K562 (cell line): ENCODE results near the gene GDF2. TPM values are rescaled to one million over a fixed set of nuclear protein-coding genes. Genes with fewer than 3 reads are reported as not detected.

Experiments used
- ATAC-seq: fragments of 200-7000 bp; cut with Tn5 transposase; 3 replicates; pipeline ENCODE4 v1.9.1; 2020; ENCODE audit warnings: moderate library complexity
- BruUV-seq: library from RNA; stranded (reverse); fragments of 400-500 nt; replicated peaks from 2 replicates; lab custom pipeline; 2021; lab: Mats Ljungman, UMichigan
- CTCF ChIA-PET: fragments of 300-600 bp; formaldehyde crosslinking; extraction: SDS; loops from one replicate; lab custom pipeline; 2021; ENCODE audit warnings: low intra/inter-chr PET ratio; lab: Yijun Ruan, JAX
- POLR2A ChIA-PET: fragments of 300-600, 350-650 bp; sonication (Branson Sonifier 250); formaldehyde crosslinking; extraction: SDS; loops from one replicate; lab custom pipeline; 2021; ENCODE audit warnings: antibody characterized with exemption, inconsistent platforms; lab: Yijun Ruan, JAX
- DNase-seq, 4 experiments: peaks; one replicate each; pipeline versions ENCODE4 v3.0.0 to v3.0.0-alpha.2; 2011 to 2018; ENCODE audit warnings: low spot score in 3 of 4, mixed read lengths in 3 of 4; ENCODE audit errors: extremely low read depth in 1 of 4
- FAIRE-seq: peaks from 2 replicates; lab custom pipeline; 2011; peaks lifted over from hg19 to GRCh38; lab: Jason Lieb, UNC
- H2AFZ ChIP-seq: 2 replicates; pipeline ENCODE4 v1.6.0; 2011; ENCODE audit warnings: low read depth, low read length, control low read depth, inconsistent platforms
- H3K27ac ChIP-seq: fragments of 200-600 bp; 3 replicates; pipeline ENCODE4 v1.8.0; 2011; ENCODE audit warnings: low read depth, mild to moderate bottlenecking, control low read depth, inconsistent platforms, low read length, moderate library complexity, mixed read lengths; ENCODE audit errors: extremely low read depth
- H3K27me3 ChIP-seq, 2 experiments: fragments of 300-600 bp in 1 of 2; 2 replicates in 1 of 2; 3 replicates in 1 of 2; pipeline versions ENCODE4 v1.6.0 to v1.8.0; 2011; ENCODE audit warnings: inconsistent platforms in 2 of 2, low read length in 2 of 2, mild to moderate bottlenecking in 1 of 2, mixed read lengths in 1 of 2, moderate library complexity in 1 of 2; ENCODE audit not compliant: control insufficient read depth in 2 of 2, insufficient read depth in 2 of 2
- H3K36me3 ChIP-seq: fragments of 300-600 bp; 3 replicates; pipeline ENCODE4 v1.8.0; 2011; ENCODE audit warnings: mild to moderate bottlenecking, low read length, inconsistent platforms; ENCODE audit not compliant: control insufficient read depth, insufficient read depth
- H3K4me1 ChIP-seq, 2 experiments: fragments of 200-600 bp in 1 of 2; replicated peaks in 1 of 2; 2 replicates in 1 of 2; 3 replicates in 1 of 2; pipeline versions ENCODE4 v1.5.1 to v1.8.0; 2011; ENCODE audit warnings: inconsistent platforms in 2 of 2, low read length in 2 of 2, mild to moderate bottlenecking in 1 of 2, mixed read lengths in 1 of 2, moderate library complexity in 1 of 2; ENCODE audit not compliant: control insufficient read depth in 2 of 2, insufficient read depth in 2 of 2
- H3K4me2 ChIP-seq: 2 replicates; pipeline ENCODE4 v1.6.1; 2011; ENCODE audit warnings: low read length, control low read depth, inconsistent platforms, mixed read lengths; ENCODE audit not compliant: insufficient read depth
- H3K4me3 ChIP-seq: fragments of 200-600 bp; sonication (generic), shearing (Covaris generic); 2 replicates; pipeline ENCODE4 v1.5.1; 2016; ENCODE audit warnings: control low read depth, inconsistent platforms
- H3K79me2 ChIP-seq: fragments of 200-600 bp; 3 replicates; pipeline ENCODE4 v1.8.0; 2011; ENCODE audit warnings: low read length, inconsistent platforms; ENCODE audit not compliant: control insufficient read depth, insufficient read depth
- H3K9ac ChIP-seq, 2 experiments: 2 replicates each; pipeline versions ENCODE4 v1.6.0 to v1.6.1; 2011; ENCODE audit warnings: low read depth in 2 of 2, low read length in 2 of 2, control low read depth in 1 of 2, inconsistent platforms in 1 of 2, mild to moderate bottlenecking in 1 of 2, mixed read lengths in 1 of 2; ENCODE audit not compliant: insufficient read depth in 1 of 2
- H3K9me1 ChIP-seq: one replicate; pipeline ENCODE4 v1.6.0; 2011; ENCODE audit warnings: inconsistent platforms, mild to moderate bottlenecking, low read length, moderate library complexity; ENCODE audit not compliant: control insufficient read depth, insufficient read depth
- H3K9me3 ChIP-seq: replicated peaks from 2 replicates; pipeline ENCODE4 v1.5.1; 2011; ENCODE audit warnings: low read depth, low read length, inconsistent platforms; ENCODE audit not compliant: control insufficient read depth, insufficient read depth
- H4K20me1 ChIP-seq: replicated peaks from 2 replicates; pipeline ENCODE4 v1.6.1; 2011; ENCODE audit warnings: low read length, inconsistent platforms, mixed read lengths; ENCODE audit not compliant: control insufficient read depth, insufficient read depth
- ATF4 ChIP-seq: fragments of 450-650 bp; formaldehyde crosslinking; IDR thresholded peaks from 2 replicates; pipeline ENCODE4 v1.4.0; 2022; ENCODE audit warnings: mild to moderate bottlenecking, moderate library complexity
- CBX5 ChIP-seq: IDR thresholded peaks from 2 replicates; pipeline ENCODE4 v1.6.1; 2014; ENCODE audit warnings: low read depth, borderline replicate concordance
- CHD2 ChIP-seq: IDR thresholded peaks from 2 replicates; pipeline ENCODE4 v1.6.1; 2011; ENCODE audit warnings: low read depth, low read length
- JUNB ChIP-seq: fragments of 450-650 bp; formaldehyde crosslinking; conservative IDR thresholded peaks from 2 replicates; pipeline ENCODE4 v1.4.0; 2020; ENCODE audit warnings: mild to moderate bottlenecking
- KLF16 ChIP-seq: IDR thresholded peaks from 2 replicates; pipeline ENCODE4 v1.6.1; 2016; ENCODE audit warnings: antibody characterized with exemption
- MEIS2 ChIP-seq: fragments of 450-650 bp; IDR thresholded peaks from 2 replicates; pipeline ENCODE4 v1.6.1; 2014; ENCODE audit warnings: mild to moderate bottlenecking; ENCODE audit not compliant: partially characterized antibody
- NCOR1 ChIP-seq: fragments of 450-650 bp; IDR thresholded peaks from 2 replicates; pipeline ENCODE4 v1.6.1; 2016; ENCODE audit warnings: mild to moderate bottlenecking, moderate library complexity
- NFRKB ChIP-seq: fragments of 450-650 bp; IDR thresholded peaks from 2 replicates; pipeline ENCODE4 v1.6.1; 2016; ENCODE audit warnings: low read depth
- NKRF ChIP-seq: fragments of 450-650 bp; IDR thresholded peaks from 2 replicates; pipeline ENCODE4 v1.6.1; 2016; ENCODE audit warnings: borderline replicate concordance
- POU5F1 ChIP-seq: fragments of 150-350 bp; IDR thresholded peaks from 2 replicates; pipeline ENCODE4 v1.6.1; 2014; ENCODE audit warnings: borderline replicate concordance, low read length, low read depth, mild to moderate bottlenecking; ENCODE audit not compliant: partially characterized antibody
- SRSF3 ChIP-seq: fragments of 200-400 bp; formaldehyde crosslinking; IDR thresholded peaks from 2 replicates; pipeline ENCODE4 v1.6.1; 2016; ENCODE audit warnings: mild to moderate bottlenecking, low read length, moderate library complexity; ENCODE audit not compliant: insufficient read depth
- TFAM ChIP-seq: fragments of 250-450 bp; sonication (Bioruptor Pico); conservative IDR thresholded peaks from 2 replicates; pipeline ENCODE4 v1.5.0; 2021; ENCODE audit warnings: mild to moderate bottlenecking, moderate library complexity
- TOE1 ChIP-seq, 2 experiments: fragments of 450-650 bp in 1 of 2; sonication (generic) in 1 of 2; formaldehyde crosslinking in 1 of 2; IDR thresholded peaks; 2 replicates each; pipeline versions ENCODE4 v1.7.1 to v1.8.0; 2016 to 2022; ENCODE audit warnings: borderline replicate concordance in 2 of 2, mild to moderate bottlenecking in 2 of 2, antibody characterized with exemption in 1 of 2, inconsistent platforms in 1 of 2, low read depth in 1 of 2, missing genetic modification reagents in 1 of 2, moderate library complexity in 1 of 2
- ZC3H4 ChIP-seq: sonication (generic); formaldehyde crosslinking; IDR thresholded peaks from 2 replicates; pipeline ENCODE4 v1.9.0; 2021; ENCODE audit warnings: missing genetic modification reagents, borderline replicate concordance
- ZNF436 ChIP-seq: fragments of 250-450, 450-650 bp; sonication (Bioruptor Pico); formaldehyde crosslinking; IDR thresholded peaks from 2 replicates; pipeline ENCODE4 v1.7.0; 2020; ENCODE audit warnings: mild to moderate bottlenecking
- ZNF592 ChIP-seq: fragments of 450-650 bp; IDR thresholded peaks from 2 replicates; pipeline ENCODE4 v1.6.1; 2017; ENCODE audit warnings: antibody characterized with exemption, mild to moderate bottlenecking
- WGBS: fragments of 100-300 bp; shearing (Covaris generic); methylation state at CpG from one replicate; pipeline ENCODE4 v1.1.6; 2016; ENCODE audit warnings: low coverage, mixed read lengths; ENCODE audit not compliant: insufficient coverage; ENCODE audit errors: missing lambda C conversion rate; 5-methylcytosine and 5-hydroxymethylcytosine counted together
- in situ Hi-C: fragments of 300-500 bp; cut with MboI; formaldehyde crosslinking; loops from 4 replicates; pipeline ENCODE4 v1.15.0; 2018; ENCODE audit warnings: inconsistent platforms, mixed read lengths
- intact Hi-C: fragments of 100-400 bp; cut with micrococcal nuclease; formaldehyde crosslinking; loops from 2 replicates; pipeline ENCODE4 v1.14.2; 2022
- polyA plus RNA-seq, 8 experiments: library from polyadenylated mRNA; depleted of rRNA in 4 of 8; stranded (reverse) in 5 of 8; unstranded in 3 of 8; fragments of >200 nt; fragmentation: Nextera tagmentation in 2 of 8; fragmentation: Illumina TruSeq in 1 of 8; extraction: Ambion mirVana in 2 of 8; extraction: Trizol in 1 of 8; gene quantifications; 2 replicates each; pipeline versions ENCODE4 v1.2.1 to v1.2.3, GENCODE V29; 2011 to 2014; ENCODE audit warnings: inconsistent platforms in 1 of 8, missing spikeins in 1 of 8
- total RNA-seq, 7 experiments: library from RNA; depleted of rRNA in 6 of 7; stranded (reverse); fragments of >200 nt in 6 of 7; fragmentation: Illumina TruSeq in 2 of 7; extraction: Trizol in 2 of 7; gene quantifications; 2 replicates each; pipeline versions ENCODE4 v1.2.1 to v1.2.3, GENCODE V29; 2011 to 2021; ENCODE audit warnings: low replicate concordance in 1 of 7

Gene GDF2
- total and polyA plus RNA-seq, 9 of the 15 experiments (the other 6 are each of a cell fraction or from before 2014, with no cell fraction given) = 0.08 to 0.58 (median 0.27) TPM; not detected in 2

GRCh38 chr10:47320812-47321211 is 1.4 kb upstream of the GDF2 start:
- Histone ChIP-seq H3K27me3 (no peaks in the 10 kb centered on the region), H3K4me2 (no peak overlapping the region), H3K4me3 (no peak overlapping the region), H3K9me3 (no peaks in the 10 kb centered on the region), H4K20me1 (no peaks in the 10 kb centered on the region), H3K79me2 (no peaks in the 10 kb centered on the region), H3K36me3 (no peaks in the 10 kb centered on the region), H3K9me1 (no peaks in the 10 kb centered on the region), H3K27ac (no peak overlapping the region), H2AFZ (no peak overlapping the region; the same call in 1 of the 2 replicates), H3K4me1 (peaks cover 26 to 28% of the 10 kb centered on the region in 2 experiments), H3K9ac (no peak overlapping the region)
- no peak for FAIRE-seq
- intact Hi-C loops (no loop called here), in situ Hi-C loops (no loop called here)
- DNase-seq = no peak
- ATAC-seq = no peak
- ChIA-PET POLR2A (interaction anchor here (1.0 kb wide), 1 partner anchor 9 kb away, joined by 3 read pairs; no protein-coding TSS in a partner anchor), CTCF (no interaction called here)
- no TSS peak for BruUV-seq
- WGBS = 27% methylated on average over 6 of the region's 6 CpGs
- TF ChIP-seq JUNB (CRISPR knock-in tag) = no peak
- TF ChIP-seq TFAM (CRISPR knock-in tag) = no peak
- no peak for TF ChIP-seq ATF4 (CRISPR knock-in tag)
- TF ChIP-seq NFRKB = no peak
- TF ChIP-seq CBX5 = no peak
- no peak for TF ChIP-seq CHD2
- no peak for TF ChIP-seq KLF16
- TF ChIP-seq ZNF436 (CRISPR knock-in tag) = no peak
- no peak for TF ChIP-seq ZC3H4 (CRISPR knock-in tag)
- no peak for TF ChIP-seq NCOR1
- TF ChIP-seq ZNF592 = no peak
- no peak for TF ChIP-seq MEIS2
- no peak for TF ChIP-seq NKRF
- TF ChIP-seq POU5F1 = no peak
- no peak for TF ChIP-seq SRSF3
- TF ChIP-seq TOE1 (IDR thresholded peaks at IDR 0.05; ENCODE audit: borderline replicate concordance) = no peak
- TF ChIP-seq TOE1 (CRISPR knock-in tag; IDR thresholded peaks at IDR 0.05; ENCODE audit: borderline replicate concordance, low read depth) = no peak
